GM19452 (cell line): ENCODE data around the gene UNG.

Experiments
- ATAC-seq: cut with Tn5 transposase; IDR thresholded peaks from one replicate; pipeline ENCODE4 v1.9.1; 2021; ENCODE audit not compliant: unreplicated experiment

Gene UNG

GRCh38 chr12:109088818-109089217 is 8.6 kb upstream of the UNG start:
- ATAC-seq = no peak

- ATAC-seq = no peak
These were observed 7.7 kb upstream of the UNG start for GRCh38 chr12:109089683-109090082.

DNA sequence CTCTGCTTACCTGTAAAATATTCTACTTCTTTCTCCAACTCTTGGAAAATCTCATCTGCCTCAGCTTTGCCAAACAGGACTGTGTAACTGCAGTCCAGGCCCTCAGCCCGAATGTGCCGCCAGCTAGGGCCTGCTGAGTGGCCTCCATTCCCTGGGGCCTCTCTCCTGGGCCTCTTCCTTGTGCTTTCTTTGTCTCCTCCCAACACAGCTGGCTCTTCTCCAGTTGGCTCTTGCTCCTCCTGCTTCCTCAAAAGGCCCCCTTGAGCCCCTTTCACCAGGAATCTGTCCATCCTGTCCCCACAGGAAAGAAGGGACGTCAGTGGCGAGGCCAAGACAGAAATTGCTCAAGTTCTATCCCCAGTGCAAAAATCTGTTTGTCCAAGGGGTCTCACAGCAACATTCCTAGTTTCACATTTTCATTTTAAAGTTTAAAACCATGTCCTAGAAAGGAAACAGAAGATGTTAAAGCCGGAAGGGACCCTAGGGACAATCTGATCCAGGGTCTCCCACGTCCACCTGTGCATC is 4.8 kb upstream of the UNG start:
- no peak for ATAC-seq

DNA sequence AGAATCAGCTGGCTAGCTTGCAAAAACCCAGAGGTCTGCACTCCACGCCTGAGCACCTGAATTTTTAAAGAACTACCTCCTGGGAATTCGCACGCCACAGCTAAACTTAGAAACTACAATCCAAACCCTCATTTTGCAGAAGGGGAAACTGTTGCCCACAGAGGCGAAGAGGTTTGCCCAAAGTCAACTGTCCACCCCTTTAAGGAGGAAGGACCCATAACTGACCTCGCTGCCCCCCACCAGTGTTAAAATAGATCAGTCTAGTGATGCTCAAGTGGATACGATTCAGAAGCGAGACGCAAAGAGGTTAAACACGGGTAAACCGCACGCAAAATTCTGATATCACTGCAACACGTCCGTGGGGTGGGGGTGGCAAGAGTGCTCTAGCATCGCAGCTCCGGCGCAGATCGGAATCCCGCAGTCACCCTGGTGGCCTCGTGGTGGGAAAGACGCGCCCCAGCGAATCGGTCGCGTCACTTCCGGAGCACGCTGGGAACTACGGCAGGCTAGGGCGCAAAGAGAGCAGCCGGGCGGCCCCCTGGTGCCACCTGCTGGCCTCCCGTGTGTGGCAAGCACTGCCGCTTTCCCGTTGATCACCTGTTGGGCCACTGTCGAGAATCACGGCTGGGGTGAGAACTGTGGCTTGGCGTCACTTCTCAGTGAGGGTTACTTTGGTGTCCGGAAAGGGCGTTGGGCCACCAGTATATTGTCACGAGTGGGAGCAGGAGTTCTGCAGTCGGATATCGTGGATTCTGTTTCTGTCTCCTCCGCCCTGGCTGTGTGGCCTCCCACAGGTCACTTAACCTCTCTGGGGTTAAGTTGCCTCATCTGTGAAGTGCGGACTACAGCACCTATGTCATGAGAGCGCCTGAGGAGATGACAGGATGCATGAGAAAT is 4.1 kb upstream of the UNG start, which contains the start of gene ALKBH2:
Gene ALKBH2, minus strand, starts transcription at position 451 of the 897 bp plus-strand sequence. CDS start 686 bp downstream, outside the sequence.
- ATAC-seq = peak; percentile 70

DNA sequence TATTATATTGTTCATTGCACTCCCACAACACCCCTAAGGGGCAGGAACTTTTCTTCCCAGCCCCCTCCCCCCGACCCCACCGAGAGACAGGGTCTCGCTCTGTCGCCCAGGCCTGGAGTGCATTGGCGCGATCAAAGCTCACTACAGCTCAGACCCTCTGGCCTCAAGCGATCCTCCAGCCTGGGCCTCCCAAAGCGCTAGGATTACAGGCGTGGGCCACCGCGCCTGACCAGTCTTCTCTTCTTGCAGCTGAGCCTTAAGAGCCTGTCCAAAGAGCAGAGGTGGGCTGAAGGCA is 310 bp upstream of the UNG start:
- ATAC-seq = no peak

- ATAC-seq = peak; percentile 28
These were observed 797 bp downstream of the UNG start for GRCh38 chr12:109098183-109098604.

DNA sequence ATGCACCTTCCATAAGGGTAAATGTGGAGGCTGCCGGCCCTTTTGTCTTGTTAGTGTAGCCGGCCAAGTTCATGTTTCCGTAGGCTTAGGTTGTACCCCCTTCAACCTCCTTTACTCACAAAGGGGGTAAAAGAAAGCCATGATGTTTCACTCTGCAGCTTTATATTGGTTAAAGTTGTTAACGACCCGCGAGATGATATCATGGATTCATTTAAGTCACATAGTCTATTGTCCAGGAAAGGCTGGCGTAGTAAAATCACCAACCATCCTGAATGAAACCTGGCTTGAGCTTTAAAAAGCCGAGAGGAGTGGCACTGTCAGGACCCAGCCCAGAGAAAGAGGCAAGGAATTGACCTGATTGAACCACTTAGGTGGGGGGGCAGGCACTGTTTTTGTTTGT is 1.3 kb downstream of the UNG start:
- no peak for ATAC-seq

DNA sequence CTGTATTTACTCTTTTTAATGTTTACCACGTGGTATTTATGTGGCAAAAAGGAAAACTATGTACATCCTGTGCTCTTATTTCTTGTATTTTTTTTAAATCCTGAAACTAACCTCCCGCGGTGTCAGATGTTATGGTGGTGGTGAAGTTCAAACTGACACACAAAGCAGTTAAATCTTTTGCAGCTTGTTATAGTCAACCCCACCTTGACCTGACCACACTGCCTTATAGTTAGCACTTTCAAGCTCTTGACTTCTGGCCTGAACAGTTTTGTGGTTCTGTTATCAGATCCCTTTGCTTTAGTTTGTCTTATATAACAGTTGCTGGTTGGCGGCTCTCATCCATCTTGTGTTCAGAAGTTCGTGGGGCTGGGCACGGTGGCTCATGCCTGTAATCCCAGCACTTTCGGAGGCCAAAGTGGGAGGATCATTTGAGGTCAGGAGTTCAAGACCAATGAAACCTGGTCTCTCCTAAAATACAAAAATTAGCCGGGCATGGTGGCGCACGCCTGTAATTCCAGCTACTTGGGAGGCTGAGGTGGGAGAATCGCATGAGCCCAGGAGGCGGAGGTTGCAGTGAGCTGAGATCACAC is 2.1 kb downstream of the UNG start:
- no peak for ATAC-seq

GRCh38 chr12:109100741-109101140 is 3.3 kb downstream of the UNG start:
- no peak for ATAC-seq

DNA sequence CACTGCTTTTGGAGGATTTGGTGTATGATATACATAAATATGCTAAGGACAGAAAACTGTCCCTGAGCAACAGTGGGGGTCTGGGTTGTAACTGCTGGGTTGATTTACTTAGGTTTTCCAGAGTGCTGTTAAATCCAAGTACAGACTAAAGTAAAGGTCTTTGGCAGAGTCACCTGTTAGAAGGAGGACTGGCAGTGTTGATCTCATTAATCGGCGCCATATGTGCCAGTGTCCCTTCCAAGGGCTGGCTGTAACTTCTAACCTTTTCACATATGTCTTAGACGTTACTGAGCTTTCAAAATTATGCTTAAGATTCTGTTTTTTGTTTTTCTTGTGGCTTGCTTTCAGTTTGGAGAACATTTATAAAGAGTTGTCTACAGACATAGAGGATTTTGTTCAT is 5.1 kb downstream of the UNG start:
- ATAC-seq = no peak

DNA sequence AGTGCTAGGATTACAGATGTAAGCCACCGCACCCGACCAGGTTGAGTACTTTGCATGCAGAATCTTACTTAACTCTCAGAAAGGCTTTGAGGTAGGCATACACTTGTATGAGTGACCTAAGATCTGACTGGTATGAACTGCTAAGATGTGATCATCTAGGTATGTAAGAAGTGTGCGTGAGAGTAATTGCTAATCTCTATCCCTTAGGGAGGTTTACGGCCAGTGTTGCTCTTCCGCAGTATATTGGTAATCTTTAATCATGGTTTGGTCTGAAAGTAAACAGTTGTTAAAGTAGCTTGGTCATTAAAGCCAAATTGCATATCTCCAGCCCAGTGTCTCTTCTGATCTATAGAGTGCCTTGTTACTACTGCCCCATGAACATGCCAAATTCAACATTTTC is 7.8 kb downstream of the UNG start:
- no peak for ATAC-seq

DNA sequence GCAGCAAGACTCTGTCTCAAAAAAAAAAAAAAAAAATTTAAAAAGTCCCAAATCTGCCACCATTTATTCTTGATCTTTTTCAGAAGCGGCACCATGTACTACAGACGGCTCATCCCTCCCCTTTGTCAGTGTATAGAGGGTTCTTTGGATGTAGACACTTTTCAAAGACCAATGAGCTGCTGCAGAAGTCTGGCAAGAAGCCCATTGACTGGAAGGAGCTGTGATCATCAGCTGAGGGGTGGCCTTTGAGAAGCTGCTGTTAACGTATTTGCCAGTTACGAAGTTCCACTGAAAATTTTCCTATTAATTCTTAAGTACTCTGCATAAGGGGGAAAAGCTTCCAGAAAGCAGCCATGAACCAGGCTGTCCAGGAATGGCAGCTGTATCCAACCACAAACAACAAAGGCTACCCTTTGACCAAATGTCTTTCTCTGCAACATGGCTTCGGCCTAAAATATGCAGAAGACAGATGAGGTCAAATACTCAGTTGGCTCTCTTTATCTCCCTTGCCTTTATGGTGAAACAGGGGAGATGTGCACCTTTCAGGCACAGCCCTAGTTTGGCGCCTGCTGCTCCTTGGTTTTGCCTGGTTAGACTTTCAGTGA is 12.5 kb downstream of the UNG start:
- ATAC-seq = no peak

- ATAC-seq = no peak
These were observed 13.6 kb downstream of the UNG start for GRCh38 chr12:109110988-109111495.

DNA sequence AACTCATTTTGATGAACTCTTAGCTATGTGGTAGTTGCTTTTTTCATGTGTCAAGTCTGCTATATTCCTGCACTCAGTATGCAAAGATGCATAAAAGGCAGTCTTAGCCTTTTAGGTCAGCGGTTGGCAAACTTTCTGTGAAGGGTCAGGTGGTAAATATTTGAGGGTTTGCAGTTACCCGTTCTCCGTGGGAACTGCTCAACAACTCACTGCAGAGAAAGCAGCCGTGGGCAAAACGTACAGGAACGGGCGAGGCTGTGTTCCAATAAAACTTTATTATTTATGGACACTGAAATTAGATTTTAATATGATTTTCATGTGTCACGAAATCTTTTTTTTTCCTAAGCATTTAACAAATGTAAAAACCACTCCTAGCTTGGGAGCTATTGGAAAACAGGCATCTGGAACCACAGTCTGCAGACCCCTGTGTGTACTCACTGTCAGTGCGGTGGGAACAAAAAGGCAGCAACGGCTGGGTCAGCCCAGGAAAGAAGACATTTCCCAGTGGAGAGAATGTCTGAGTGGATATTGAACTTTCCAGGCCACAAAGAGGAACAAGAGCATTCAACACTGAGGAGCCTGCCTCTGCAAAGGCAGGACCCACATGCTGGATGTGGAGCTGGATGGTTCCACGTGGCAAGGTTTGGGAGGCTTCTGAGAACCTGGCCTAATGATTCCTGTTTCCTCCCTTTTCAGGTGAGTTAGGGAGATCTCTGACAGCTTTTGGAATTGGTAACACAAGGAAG is 15.5 kb downstream of the UNG start:
- ATAC-seq = no peak

DNA sequence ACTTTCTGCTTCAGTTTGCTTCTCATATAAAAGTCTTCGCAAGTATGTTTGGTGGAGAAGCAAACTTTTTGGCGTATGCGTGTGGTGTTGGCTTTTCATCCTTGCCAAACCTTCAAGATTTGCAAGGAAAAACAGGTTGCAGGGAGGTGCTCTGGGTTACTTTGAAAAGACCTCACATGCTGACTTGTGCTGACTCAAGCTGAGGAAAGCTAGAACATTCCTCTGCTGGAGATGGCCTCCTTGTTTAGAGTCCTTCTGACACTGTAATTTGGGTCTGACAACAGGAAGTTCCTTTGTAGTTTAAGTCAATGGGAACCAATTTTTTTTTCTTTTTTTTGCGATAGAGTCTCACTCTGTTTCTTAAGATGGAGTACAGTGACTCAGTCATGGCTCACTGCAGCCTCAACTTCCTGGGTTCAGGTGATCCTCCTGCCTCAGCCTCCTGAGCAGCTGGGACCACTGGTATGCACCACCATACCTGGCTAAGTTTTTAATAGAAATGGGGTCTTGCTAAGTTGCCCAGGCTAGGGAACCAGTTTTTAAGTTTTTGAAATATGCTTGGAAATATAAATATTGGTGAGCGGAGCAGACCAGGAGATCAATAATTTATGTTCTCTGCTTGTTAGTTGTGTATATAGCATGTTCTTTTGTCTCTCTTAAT is 16.4 kb downstream of the UNG start:
- no peak for ATAC-seq

DNA sequence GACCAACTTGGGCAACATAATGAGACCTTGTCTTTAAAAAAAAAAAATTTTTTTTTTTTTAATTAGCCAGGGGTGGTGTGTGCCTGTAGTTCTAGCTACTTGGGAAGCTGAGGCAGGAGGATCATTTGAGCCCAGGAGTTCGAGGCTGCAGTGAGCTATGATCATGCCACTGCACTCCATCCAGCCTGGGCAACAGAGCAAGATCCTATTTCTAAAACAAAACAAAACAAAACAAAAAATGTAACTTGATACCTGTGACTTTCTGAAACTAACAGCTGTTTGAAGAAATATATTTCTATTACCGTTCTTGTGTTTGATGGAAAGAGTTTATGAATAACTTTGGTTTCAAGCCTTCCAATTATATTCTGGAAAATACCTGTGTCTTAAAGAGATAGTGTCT is 17.2 kb downstream of the UNG start:
- ATAC-seq = no peak

DNA sequence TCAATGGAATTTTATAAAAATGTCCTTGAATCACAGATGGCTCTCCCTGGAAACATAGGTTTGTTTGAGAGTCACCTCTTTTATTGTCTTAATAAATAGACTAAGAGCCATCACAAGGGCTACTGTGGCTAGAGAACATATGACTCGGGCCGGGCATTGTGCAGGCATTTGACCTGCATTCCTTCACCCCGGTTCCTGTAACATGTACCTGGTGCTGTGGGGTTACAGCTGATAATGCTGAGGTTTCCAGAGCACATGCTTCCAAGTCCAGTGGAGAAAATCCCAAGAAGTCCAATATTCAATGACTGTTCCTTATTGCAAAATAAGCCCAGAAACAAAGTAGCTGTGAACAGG is 18.0 kb downstream of the UNG start:
- no peak for ATAC-seq

GRCh38 chr12:109115758-109116610 is 18.6 kb downstream of the UNG start, which contains the start of gene ACACB:
Gene ACACB, plus strand, starts transcription at chr12:109116587. Its CDS starts 22,819 bp downstream, at chr12:109139406.
- no peak for ATAC-seq

DNA sequence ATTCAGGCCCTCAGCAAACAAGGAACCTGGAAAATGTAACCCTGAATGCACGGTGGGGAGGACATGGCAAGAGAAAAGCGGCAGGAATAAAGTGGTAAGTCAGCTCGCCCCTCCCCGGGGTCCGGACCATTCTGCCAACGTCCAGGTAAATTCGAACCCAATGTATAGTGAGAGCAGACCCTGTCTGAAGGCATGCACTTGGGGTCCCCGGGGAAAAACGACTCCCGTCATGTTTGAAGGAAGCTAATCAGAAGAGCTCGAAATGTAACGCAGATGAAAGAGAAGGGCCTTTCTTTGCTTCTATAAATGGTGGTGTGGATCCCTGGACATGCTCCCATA is 19.2 kb downstream of the UNG start:
- ATAC-seq = no peak

DNA sequence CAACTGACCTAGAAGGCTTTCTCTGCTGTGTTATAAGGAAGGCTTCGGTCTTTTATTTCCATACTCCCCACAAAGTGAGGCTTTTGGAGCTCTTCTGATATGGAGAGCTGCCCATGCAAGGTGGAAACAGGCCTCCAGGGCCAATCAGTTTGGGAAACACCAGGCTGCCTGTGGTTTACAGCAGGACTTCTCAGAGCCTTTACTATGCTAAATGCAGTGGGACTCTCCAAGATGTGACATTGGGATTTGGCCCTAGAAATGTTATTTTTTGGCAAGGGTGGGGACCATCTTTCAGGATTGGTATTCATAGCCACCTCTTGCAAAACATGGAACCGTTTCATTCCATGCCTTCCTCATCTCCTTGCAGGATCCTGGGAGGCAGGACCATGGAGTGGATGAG is 22.7 kb downstream of the UNG start:
- ATAC-seq = no peak
